GM06990 (cell line): ENCODE measurements around the gene HES5.

Source experiments
- DNase-seq: peaks from one replicate; pipeline ENCODE4 v3.0.0-alpha.2; 2011; ENCODE audit not compliant: insufficient read length; ENCODE audit errors: extremely low read depth
- H3K27me3 ChIP-seq: replicated peaks from 2 replicates; pipeline ENCODE4 v1.6.0; 2011; ENCODE audit warnings: low read length; ENCODE audit not compliant: control insufficient read depth, insufficient read depth
- H3K36me3 ChIP-seq: 2 replicates; pipeline ENCODE4 v1.5.1; 2011; ENCODE audit warnings: low read length; ENCODE audit not compliant: control insufficient read depth, insufficient read depth
- H3K4me3 ChIP-seq: replicated peaks from 2 replicates; pipeline ENCODE4 v1.5.1; 2011; ENCODE audit warnings: low read depth, mild to moderate bottlenecking, control low read depth, low read length
- TF ChIP-seq, protein P1 (sequence below): IDR thresholded peaks from 2 replicates; pipeline ENCODE4 v1.5.1; 2011; ENCODE audit warnings: low read length, control low read depth, mild to moderate bottlenecking, inconsistent platforms; ENCODE audit not compliant: insufficient read depth, poor library complexity, severe bottlenecking

Gene HES5

GRCh38 chr1:2479618-2480017, 50.4 kb downstream of the HES5 start:
- no peak for DNase-seq
- no peaks in the 10 kb centered on the region for H3K27me3 ChIP-seq
- TF ChIP-seq, protein P1, sequence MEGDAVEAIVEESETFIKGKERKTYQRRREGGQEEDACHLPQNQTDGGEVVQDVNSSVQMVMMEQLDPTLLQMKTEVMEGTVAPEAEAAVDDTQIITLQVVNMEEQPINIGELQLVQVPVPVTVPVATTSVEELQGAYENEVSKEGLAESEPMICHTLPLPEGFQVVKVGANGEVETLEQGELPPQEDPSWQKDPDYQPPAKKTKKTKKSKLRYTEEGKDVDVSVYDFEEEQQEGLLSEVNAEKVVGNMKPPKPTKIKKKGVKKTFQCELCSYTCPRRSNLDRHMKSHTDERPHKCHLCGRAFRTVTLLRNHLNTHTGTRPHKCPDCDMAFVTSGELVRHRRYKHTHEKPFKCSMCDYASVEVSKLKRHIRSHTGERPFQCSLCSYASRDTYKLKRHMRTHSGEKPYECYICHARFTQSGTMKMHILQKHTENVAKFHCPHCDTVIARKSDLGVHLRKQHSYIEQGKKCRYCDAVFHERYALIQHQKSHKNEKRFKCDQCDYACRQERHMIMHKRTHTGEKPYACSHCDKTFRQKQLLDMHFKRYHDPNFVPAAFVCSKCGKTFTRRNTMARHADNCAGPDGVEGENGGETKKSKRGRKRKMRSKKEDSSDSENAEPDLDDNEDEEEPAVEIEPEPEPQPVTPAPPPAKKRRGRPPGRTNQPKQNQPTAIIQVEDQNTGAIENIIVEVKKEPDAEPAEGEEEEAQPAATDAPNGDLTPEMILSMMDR: no peak
- no peak overlapping the region for H3K4me3 ChIP-seq
- no peaks in the 10 kb centered on the region for H3K36me3 ChIP-seq

- H3K27me3 ChIP-seq: no peaks in the 10 kb centered on the region; the same call in 1 of the 2 replicates
- H3K4me3 ChIP-seq: no peak overlapping the region
- no peaks in the 10 kb centered on the region for H3K36me3 ChIP-seq
- no peak for DNase-seq
- TF ChIP-seq, protein P1: no peak
Observed at GRCh38 chr1:2479186-2479585, 50.9 kb downstream of the HES5 start.
